ES-I3 (cell line): ENCODE data around the gene SPTBN4.
"Not testable (repeated sequence)": the region's sequence is repeated elsewhere in the genome, so short reads cannot be mapped to it uniquely, and the experiment has no call there.

Experiments
- H3K36me3 ChIP-seq: 2 replicates; pipeline ENCODE4 v1.6.1; 2013; ENCODE audit warnings: mild to moderate bottlenecking, low read length, control low read depth, moderate library complexity; ENCODE audit not compliant: insufficient read depth
- H3K4me1 ChIP-seq: 2 replicates; pipeline ENCODE4 v1.6.1; 2013; ENCODE audit warnings: mild to moderate bottlenecking, control low read depth, low read length; ENCODE audit not compliant: insufficient read depth
- H3K9ac ChIP-seq: 2 replicates; pipeline ENCODE4 v1.6.1; 2013; ENCODE audit warnings: low read depth, mild to moderate bottlenecking, low read length, moderate library complexity
- H3K9me3 ChIP-seq: 2 replicates; pipeline ENCODE4 v1.6.1; 2013; ENCODE audit warnings: mild to moderate bottlenecking, low read length, moderate library complexity; ENCODE audit not compliant: control insufficient read depth, insufficient read depth

SPTBN4 gene

GRCh38 chr19:40533508-40533907 is 66.7 kb downstream of the SPTBN4 start:
- H3K4me1 ChIP-seq, result no peaks in the 10 kb centered on the region; the same call in 1 of the 2 replicates
- H3K9ac ChIP-seq, result no peak overlapping the region
- no peaks in the 10 kb centered on the region for H3K36me3 ChIP-seq
- H3K9me3 ChIP-seq, result no peaks in the 10 kb centered on the region

- Histone ChIP-seq H3K36me3 (no peaks in the 10 kb centered on the region), H3K9ac (no peak overlapping the region), H3K4me1 (no peaks in the 10 kb centered on the region; the same call in 1 of the 2 replicates), H3K9me3 (no peaks in the 10 kb centered on the region)
Observed at GRCh38 chr19:40534148-40534547, 67.3 kb downstream of the SPTBN4 start.

GRCh38 chr19:40539070-40539469 is 72.3 kb downstream of the SPTBN4 start:
- Histone ChIP-seq H3K9ac (no peak overlapping the region), H3K9me3 (no peaks in the 10 kb centered on the region), H3K36me3 (no peaks in the 10 kb centered on the region), H3K4me1 (no peaks in the 10 kb centered on the region)

GRCh38 chr19:40542202-40542859 is 75.5 kb downstream of the SPTBN4 start:
- Histone ChIP-seq H3K9ac (no peak overlapping the region), H3K36me3 (no peaks in the 10 kb centered on the region), H3K9me3 (0 out of 2 replicates have a peak, but pooled peaks cover 2% of the 10 kb centered on the region), H3K4me1 (no peaks in the 10 kb centered on the region)

DNA sequence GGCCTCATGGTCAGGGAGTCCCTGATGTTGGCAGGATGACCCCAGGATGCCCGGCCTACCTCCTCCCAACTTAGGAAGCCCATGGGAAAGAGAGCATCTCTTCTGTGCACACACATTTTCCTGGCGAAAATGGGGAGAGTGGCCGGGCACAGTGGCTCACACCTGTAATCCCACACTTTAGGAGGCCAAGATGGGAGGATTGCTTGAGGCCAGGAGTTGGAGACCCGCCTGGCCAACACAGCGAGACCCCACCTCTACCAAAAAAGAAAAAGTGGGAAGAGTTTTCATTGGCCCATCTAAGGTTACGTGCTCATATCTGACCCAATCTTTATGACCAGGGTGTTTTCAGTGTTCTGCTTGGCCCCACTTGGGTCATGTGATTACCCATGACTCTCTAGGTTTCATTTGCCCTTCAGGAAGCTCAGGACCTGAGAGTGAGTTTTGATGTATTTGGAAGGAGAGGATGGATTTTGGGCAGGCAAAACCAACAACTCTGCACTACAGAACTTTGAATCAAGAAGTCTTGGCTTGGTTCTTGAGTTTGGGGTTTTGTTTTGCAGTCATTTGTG is 76.3 kb downstream of the SPTBN4 start:
- H3K9ac ChIP-seq, result no peak overlapping the region
- 0 out of 2 replicates have a peak, but pooled peaks cover 2% of the 10 kb centered on the region for H3K9me3 ChIP-seq
- no peaks in the 10 kb centered on the region for H3K4me1 ChIP-seq
- no peaks in the 10 kb centered on the region for H3K36me3 ChIP-seq

DNA sequence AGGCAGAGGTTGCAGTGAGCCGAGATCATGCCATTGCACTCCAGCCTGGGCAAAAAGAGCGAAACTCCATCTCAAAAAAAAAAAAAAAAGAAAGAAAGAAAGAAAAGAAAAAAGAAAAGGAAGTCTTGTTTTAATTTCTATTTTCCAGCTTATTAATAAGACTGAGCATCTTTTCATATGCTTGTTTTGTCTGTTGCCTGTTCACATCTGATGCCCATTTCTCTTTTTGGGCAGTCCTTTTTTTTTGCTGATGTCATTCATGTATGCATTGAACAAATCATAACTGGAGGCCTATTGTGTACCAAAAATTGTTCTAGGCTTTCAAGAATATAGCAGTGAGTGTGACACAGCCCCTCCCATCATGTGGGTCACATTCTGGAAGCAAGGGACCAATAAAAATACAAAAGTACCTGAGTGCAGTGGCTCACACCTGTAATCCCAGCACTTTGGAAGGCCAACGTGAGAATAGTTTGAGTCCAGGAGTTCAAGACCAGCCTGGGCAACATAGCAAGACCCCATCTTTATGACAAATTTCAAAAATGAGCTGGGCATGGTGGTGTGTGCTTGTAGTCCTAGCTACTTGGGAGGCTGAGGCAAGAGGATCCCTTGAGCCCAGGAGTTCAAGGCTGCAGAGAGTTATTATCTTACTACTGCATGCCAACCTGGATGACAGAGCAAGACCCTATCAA is 79.5 kb downstream of the SPTBN4 start:
- H3K9me3 ChIP-seq, result not testable (repeated sequence)

DNA sequence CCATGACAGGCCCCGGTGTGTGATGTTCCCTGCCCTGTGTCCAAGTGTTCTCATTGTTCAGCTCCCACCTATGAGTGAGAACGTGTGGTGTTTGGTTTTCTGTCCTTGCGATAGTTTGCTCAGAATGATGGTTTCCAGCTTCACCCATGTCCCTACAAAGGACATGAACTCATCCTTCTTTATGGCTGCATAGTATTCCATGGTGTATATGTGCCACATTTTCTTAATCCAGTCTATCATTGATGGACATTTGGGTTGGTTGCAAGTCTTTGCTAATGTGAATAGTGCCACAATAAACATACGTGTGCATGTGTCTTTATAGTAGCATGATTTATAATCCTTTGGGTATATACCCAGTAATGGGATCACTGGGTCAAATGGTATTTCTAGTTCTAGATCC is 80.4 kb downstream of the SPTBN4 start:
- H3K36me3 ChIP-seq, H3K9ac ChIP-seq, H3K4me1 ChIP-seq, H3K9me3 ChIP-seq: not testable (repeated sequence)

More for the DNA sequence above, 79.5 kb downstream of the SPTBN4 start:
- not testable (repeated sequence) for H3K4me1 ChIP-seq, H3K9ac ChIP-seq, H3K36me3 ChIP-seq

DNA sequence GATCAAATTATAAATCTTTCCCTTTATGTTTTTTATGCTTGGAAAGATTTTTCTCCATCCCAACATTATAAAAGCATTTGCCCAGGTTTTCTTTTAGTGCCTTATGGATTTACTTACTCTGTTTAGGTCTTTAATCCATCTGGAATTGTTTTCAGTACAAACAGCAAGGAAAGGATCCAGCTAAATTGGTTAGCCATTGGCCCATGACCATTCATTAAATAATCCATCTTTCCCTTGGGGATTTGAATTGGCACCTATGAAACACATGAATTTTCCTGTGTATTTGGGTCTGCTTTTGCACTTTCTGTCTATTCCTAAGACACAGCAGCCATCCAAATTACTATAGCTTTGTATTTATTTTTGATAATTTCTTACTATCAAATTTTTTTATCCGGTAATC is 81.0 kb downstream of the SPTBN4 start:
- Histone ChIP-seq H3K9ac (no peak overlapping the region), H3K36me3 (no peaks in the 10 kb centered on the region)

DNA sequence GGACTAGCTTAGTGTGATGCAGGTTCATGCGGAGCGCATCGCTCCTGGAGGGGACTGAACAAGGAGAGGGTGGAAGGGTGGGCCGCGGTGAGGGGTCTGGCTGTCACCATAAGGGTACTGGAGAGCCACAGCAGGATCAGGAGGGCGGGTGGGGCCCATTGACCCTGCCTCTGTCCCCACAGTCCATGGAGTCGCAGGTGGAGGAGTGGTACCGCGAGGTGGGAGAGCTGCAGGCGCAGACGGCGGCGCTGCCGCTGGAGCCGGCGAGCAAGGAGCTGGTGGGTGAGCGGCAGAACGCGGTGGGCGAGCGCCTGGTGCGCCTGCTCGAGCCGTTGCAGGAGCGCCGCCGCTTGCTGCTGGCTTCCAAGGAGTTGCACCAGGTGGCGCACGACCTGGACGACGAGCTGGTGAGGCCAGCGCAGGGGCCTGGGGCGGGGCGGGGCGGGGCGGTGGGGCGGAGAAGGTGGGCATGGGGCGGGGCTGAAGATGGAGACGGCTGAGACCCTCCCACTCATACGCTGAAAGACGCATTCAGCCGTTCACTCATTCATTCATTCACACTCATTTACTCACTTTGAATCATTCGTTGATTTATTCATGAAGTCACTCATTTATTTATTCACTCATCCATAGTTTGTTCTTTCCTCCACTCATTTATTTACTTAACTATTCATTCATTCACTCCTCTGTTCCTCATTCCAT is 82.4 kb downstream of the SPTBN4 start:
- H3K36me3 ChIP-seq, result no peaks in the 10 kb centered on the region
- H3K9me3 ChIP-seq, result 0 out of 2 replicates have a peak, but pooled peaks cover 2% of the 10 kb centered on the region
- H3K4me1 ChIP-seq, result no peaks in the 10 kb centered on the region
- H3K9ac ChIP-seq, result peak overlapping the region; percentile 19; the same call in 1 of the 2 replicates

More for the DNA sequence above, 81.0 kb downstream of the SPTBN4 start:
- 0 out of 2 replicates have a peak, but pooled peaks cover 2% of the 10 kb centered on the region for H3K9me3 ChIP-seq
- H3K4me1 ChIP-seq, result no peaks in the 10 kb centered on the region

- Histone ChIP-seq H3K36me3 (no peaks in the 10 kb centered on the region), H3K9ac (no peak overlapping the region), H3K4me1 (no peaks in the 10 kb centered on the region), H3K9me3 (0 out of 2 replicates have a peak, but pooled peaks cover 2% of the 10 kb centered on the region)
Observed at GRCh38 chr19:40550951-40551350, 84.2 kb downstream of the SPTBN4 start.

- Histone ChIP-seq H3K9ac (no peak overlapping the region), H3K4me1 (no peaks in the 10 kb centered on the region), H3K36me3 (no peaks in the 10 kb centered on the region), H3K9me3 (no peaks in the 10 kb centered on the region)
Observed at GRCh38 chr19:40552848-40553247, 86.0 kb downstream of the SPTBN4 start.

DNA sequence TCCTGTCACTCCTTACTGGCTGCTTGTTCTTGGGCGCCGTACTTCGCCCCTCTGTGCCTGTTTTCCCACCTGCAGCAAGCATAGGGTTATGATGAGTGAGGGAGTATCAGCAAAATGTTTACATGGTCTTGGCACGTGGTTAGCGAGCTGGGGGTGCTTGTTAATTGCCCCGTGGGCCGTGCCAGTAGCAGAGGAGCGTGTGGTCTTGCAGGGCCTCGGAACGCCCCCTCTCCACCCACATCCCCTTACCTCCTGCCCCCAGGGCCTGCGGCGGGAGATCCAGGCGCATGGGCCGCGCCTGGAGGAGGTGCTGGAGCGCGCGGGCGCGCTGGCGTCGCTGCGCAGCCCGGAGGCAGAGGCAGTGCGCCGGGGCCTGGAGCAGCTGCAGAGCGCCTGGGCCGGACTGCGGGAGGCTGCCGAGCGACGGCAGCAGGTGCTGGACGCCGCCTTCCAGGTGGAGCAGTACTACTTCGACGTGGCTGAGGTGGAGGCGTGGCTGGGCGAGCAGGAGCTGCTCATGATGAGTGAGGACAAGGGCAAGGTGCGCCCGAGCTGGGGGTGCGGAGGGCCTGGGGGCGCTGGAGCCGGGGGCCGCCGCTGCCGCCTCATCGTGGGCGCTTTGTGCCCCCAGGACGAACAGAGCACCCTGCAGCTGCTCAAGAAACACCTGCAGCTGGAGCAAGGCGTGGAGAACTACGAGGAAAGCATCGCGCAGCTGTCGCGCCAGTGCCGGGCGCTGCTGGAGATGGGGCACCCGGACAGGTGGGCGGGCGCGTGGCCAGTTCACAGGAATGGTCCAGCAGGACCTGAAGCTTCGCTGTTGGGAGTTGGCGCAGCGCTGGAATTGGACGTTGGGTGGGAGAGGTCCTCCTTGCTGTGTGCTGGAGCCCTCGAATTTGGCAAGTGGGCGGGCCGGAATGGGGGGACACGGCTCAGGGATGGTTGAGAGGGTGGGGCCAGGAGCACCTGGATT is 87.4 kb downstream of the SPTBN4 start:
- Histone ChIP-seq H3K9ac (peak overlapping the region; percentile 25; the same call in 1 of the 2 replicates), H3K36me3 (no peaks in the 10 kb centered on the region), H3K9me3 (no peaks in the 10 kb centered on the region), H3K4me1 (no peaks in the 10 kb centered on the region)

DNA sequence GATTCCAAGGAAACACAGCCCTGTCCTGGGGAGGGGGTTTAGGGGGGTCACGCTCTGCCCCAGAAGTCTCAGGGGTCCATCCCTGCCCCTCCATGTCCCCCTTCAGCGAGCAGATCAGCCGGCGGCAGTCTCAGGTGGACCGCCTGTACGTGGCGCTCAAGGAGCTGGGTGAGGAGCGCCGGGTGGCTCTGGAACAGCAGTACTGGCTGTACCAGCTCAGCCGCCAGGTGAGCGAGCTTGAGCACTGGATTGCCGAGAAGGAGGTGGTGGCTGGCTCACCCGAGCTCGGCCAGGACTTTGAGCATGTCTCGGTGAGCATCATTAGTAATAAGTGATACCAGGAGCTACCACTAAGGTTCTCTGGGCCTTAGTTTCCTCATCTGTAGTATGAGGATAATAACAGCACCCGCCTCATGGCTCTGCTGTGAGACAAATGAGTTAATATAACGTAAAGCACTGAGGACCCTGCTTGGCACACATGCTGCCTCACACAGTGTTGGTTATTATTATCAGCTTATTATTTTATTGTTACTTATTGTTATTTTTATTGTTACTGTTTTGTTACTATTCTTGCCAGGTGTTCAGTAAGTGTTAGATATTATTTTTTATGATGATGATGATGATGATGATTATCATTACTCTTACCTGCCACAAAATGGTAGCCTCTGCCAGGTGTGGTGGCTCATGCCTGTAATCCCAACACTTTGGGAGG is 89.3 kb downstream of the SPTBN4 start:
- Histone ChIP-seq H3K9ac (no peak overlapping the region), H3K36me3 (no peaks in the 10 kb centered on the region), H3K9me3 (no peaks in the 10 kb centered on the region), H3K4me1 (no peaks in the 10 kb centered on the region)
